Uterus (tissue), 2 donors: ENCODE results near the gene ZNF222.

Experiments used
- CTCF ChIP-seq, 4 experiments: fragments of 200-600 bp in 2 of 4; fragments of 450-650 bp in 2 of 4; sonication (generic) in 2 of 4; IDR thresholded peaks; one replicate each; pipeline ENCODE4 v1.5.1; 2016 to 2019; ENCODE audit warnings: antibody characterized with exemption in 4 of 4, mild to moderate bottlenecking in 2 of 4, moderate library complexity in 1 of 4
- POLR2A ChIP-seq, 2 donors: fragments of 450-650 bp; IDR thresholded peaks; one replicate each; pipeline ENCODE4 v1.6.1; 2016; ENCODE audit warnings: antibody characterized with exemption in 2 of 2, mild to moderate bottlenecking in 1 of 2, moderate library complexity in 1 of 2

- TF ChIP-seq CTCF (IDR thresholded peaks at IDR 0.05) (no peak), POLR2A (IDR thresholded peaks at IDR 0.05) (no peak)
Measured at GRCh38 chr19:44032001-44032610, 6.9 kb downstream of the ZNF222 start.
